Prostate gland (tissue), 2 donors: ENCODE results near the gene HERPUD1. TPM values are rescaled to one million over a fixed set of nuclear protein-coding genes. Genes with fewer than 3 reads are reported as not detected.

ENCODE experiments used
- DNase-seq: peaks from one replicate; pipeline ENCODE4 v3.0.0-alpha.2; 2019; ENCODE audit warnings: low spot score
- H3K27ac ChIP-seq, 2 donors: fragments of 200-600 bp; sonication (generic); 2 replicates each; pipeline ENCODE4 v1.5.1; 2017 to 2019
- H3K27me3 ChIP-seq: fragments of 200-600 bp; sonication (generic); replicated peaks from 2 replicates; pipeline ENCODE4 v1.5.1; 2019; ENCODE audit not compliant: insufficient read depth
- H3K36me3 ChIP-seq, 2 donors: fragments of 200-600 bp; sonication (generic); 1 replicate in 1 of 2; 2 replicates in 1 of 2; pipeline versions ENCODE4 v1.5.1 to v1.8.1; 2017 to 2019
- H3K4me1 ChIP-seq: fragments of 200-600 bp; sonication (generic); replicated peaks from 2 replicates; pipeline ENCODE4 v1.5.1; 2019
- H3K4me3 ChIP-seq, 2 donors: fragments of 200-600 bp; sonication (generic); 2 replicates each; pipeline ENCODE4 v1.5.1; 2017 to 2019
- H3K9me3 ChIP-seq: fragments of 200-600 bp; sonication (generic); 2 replicates; pipeline ENCODE4 v1.5.1; 2017
- POLR2A ChIP-seq: fragments of 450-650 bp; IDR thresholded peaks from one replicate; pipeline ENCODE4 v1.6.1; 2016; ENCODE audit warnings: antibody characterized with exemption, mild to moderate bottlenecking
- POLR2AphosphoS5 ChIP-seq: sonication (generic); formaldehyde crosslinking; IDR thresholded peaks from one replicate; pipeline ENCODE4 v1.6.1; 2017; ENCODE audit warnings: antibody characterized with exemption
- WGBS: methylation state at CpG from one replicate; pipeline ENCODE4 v1.1.5; 2018; 5-methylcytosine and 5-hydroxymethylcytosine counted together
- intact Hi-C: fragments of 100-400 bp; cut with DNase I; formaldehyde crosslinking; loops from one replicate; pipeline ENCODE4 v1.14.2; 2022
- total RNA-seq, 2 donors: library from RNA; depleted of rRNA; stranded (reverse); fragments of >200 nt; gene quantifications; one replicate each; pipeline ENCODE4 v1.1.0, GENCODE V29; 2016
- TF ChIP-seq, protein P1 (sequence below), 4 experiments: fragments of 200-600 bp in 2 of 4; fragments of 450-650 bp in 2 of 4; sonication (generic) in 2 of 4; IDR thresholded peaks; 1 replicate in 3 of 4; 2 replicates in 1 of 4; pipeline ENCODE4 v1.5.1; 2016 to 2019; ENCODE audit warnings: antibody characterized with exemption in 4 of 4, mild to moderate bottlenecking in 2 of 4, moderate library complexity in 2 of 4

HERPUD1 gene
- total RNA-seq, 2 donors from 2014 or later, result 365 to 952 TPM

DNA sequence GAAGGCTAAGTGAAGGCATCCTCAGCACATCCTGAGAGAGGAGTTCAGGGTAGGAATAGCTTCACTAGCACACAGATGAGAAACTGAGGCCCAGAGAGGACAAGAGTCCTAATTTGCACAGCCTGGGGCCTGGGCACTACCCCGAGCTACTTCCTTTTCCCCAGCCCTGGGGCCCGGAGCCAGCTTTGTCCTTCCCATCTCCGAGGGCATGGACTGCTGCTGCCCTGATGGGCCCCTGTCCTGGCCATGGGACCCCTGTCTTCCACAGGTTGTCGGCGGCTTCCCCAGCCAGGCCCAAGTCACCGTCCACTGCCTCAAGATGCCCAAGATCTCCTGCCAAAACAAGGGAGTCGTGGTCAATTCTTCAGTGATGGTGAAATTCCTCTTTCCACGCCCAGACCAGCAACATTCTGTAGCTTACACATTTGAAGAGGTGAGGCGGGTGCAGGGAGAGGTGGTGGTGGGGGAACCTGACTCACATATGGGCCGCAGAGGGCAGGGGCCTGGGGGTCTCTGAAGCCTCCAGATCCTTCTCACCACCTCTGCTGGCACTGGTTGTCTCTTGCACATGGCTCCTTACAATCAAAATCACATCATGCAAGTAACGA lies 46.0 kb downstream of the HERPUD1 start:
- Histone ChIP-seq H3K27ac (no peak overlapping the region), H3K4me1 (no peaks in the 10 kb centered on the region), H3K4me3 (no peak overlapping the region), H3K9me3 (no peaks in the 10 kb centered on the region), H3K36me3 (no peaks in the 10 kb centered on the region), H3K27me3 (no peaks in the 10 kb centered on the region)
- no peak for TF ChIP-seq POLR2A
- TF ChIP-seq, protein P1, sequence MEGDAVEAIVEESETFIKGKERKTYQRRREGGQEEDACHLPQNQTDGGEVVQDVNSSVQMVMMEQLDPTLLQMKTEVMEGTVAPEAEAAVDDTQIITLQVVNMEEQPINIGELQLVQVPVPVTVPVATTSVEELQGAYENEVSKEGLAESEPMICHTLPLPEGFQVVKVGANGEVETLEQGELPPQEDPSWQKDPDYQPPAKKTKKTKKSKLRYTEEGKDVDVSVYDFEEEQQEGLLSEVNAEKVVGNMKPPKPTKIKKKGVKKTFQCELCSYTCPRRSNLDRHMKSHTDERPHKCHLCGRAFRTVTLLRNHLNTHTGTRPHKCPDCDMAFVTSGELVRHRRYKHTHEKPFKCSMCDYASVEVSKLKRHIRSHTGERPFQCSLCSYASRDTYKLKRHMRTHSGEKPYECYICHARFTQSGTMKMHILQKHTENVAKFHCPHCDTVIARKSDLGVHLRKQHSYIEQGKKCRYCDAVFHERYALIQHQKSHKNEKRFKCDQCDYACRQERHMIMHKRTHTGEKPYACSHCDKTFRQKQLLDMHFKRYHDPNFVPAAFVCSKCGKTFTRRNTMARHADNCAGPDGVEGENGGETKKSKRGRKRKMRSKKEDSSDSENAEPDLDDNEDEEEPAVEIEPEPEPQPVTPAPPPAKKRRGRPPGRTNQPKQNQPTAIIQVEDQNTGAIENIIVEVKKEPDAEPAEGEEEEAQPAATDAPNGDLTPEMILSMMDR (IDR thresholded peaks at IDR 0.05), result no peak
- TF ChIP-seq POLR2AphosphoS5, result no peak
- DNase-seq, result no peak
- intact Hi-C loops, result loop anchor here (10.0 kb wide), 1 partner anchor 63 kb away; no protein-coding TSS in a partner anchor
- WGBS, result 89% methylated on average over 11 of the region's 11 CpGs

DNA sequence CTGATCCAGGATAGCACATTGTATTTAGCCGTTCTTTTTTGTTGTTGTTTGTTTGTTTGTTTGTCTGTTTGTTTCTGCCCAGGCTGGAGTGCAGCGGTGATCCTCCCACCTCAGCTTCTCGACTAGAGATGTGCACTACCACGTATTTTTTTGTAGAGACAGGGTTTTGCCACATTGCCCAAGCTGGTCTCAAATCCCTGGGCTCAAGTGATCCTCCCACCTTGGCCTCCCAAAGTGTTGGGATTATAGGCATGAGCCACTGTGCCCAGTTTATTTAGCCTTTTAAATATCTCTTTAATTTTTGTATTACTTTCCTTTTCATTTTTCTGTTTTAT lies 48.2 kb downstream of the HERPUD1 start:
- H3K4me1 ChIP-seq, result no peaks in the 10 kb centered on the region
- H3K4me3 ChIP-seq, result no peak overlapping the region
- WGBS, result 84% methylated on average over 4 of the region's 4 CpGs
- H3K9me3 ChIP-seq, result no peaks in the 10 kb centered on the region
- H3K27me3 ChIP-seq, result no peaks in the 10 kb centered on the region
- no peak overlapping the region for H3K27ac ChIP-seq
- no peak for DNase-seq
- TF ChIP-seq POLR2A (no peak), POLR2AphosphoS5 (no peak)
- TF ChIP-seq, protein P1 (IDR thresholded peaks at IDR 0.05), result no peak
- intact Hi-C loops, result no loop called here
- no peaks in the 10 kb centered on the region for H3K36me3 ChIP-seq

DNA sequence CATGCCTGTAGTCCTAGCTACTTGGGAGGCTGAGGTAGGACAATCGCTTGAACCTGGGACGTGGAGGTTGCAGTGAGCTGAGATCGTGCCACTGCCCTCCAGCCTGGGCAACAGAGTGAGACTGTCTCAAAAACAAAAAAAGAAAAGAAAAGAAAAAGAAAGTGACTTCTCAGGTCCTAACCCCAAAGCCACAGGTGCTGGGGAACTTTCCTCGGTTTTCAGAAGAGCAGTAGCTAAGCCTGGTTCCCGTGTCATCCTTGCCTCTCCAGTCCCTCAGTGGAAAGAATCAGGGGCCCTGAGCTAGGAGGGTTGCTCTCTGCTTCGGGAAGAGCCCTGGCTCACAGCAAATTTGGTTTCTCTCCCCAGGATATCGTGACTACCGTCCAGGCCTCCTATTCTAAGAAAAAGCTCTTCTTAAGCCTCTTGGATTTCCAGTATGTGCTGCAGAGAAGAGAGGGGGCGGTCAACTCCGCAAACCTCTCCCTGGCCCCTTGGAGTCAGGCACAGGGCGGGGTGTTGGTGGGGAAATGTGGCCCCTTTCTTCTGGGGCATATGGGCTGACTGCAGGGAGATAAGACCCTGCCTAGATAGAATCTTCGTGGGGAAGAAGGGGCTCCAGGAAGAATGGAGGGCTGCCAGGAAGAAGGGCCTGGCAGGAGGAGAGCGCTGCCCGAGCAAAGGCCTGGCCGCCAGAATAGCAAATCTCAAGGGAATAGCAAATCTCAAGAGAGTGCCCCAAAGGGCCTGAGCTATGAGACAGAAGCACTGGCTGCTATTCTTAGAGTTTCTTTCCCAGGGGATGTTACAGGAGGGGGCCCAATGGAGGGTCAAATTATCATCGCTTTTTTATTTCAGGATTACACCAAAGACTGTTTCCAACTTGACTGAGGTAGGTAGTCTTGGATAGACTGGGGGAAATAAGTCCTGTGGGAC lies 49.1 kb downstream of the HERPUD1 start:
- Histone ChIP-seq H3K4me1 (no peaks in the 10 kb centered on the region), H3K4me3 (no peak overlapping the region), H3K9me3 (no peaks in the 10 kb centered on the region), H3K27me3 (no peaks in the 10 kb centered on the region), H3K27ac (no peak overlapping the region), H3K36me3 (no peaks in the 10 kb centered on the region)
- TF ChIP-seq, protein P1 (IDR thresholded peaks at IDR 0.05), result no peak
- TF ChIP-seq POLR2A, result no peak
- TF ChIP-seq POLR2AphosphoS5, result no peak
- WGBS, result 87% methylated on average over 16 of the region's 16 CpGs
- intact Hi-C loops, result no loop called here
- no peak for DNase-seq

DNA sequence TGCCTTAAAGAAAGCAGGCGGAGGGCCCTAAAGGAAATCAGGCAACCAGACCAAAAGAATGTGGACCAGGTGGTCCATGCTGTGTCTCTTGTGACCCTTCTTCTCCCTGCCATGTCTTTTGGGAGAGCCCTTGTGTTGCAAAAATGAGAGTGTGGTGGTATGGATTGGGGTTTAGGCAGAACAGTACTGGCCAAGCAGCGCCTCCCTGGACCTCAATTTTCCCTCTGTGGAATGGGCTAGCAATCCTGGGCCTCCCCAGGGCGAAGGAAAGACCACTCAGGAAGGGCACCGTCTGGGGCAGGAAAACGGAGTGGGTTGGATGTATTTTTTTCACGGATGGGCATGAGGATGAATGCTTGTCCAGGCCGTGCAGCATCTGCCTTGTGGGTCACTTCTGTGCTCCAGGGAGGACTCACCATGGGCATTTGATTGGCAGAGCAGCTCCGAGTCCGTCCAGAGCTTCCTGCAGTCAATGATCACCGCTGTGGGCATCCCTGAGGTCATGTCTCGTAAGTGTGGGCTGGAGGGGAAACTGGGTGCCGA lies 49.9 kb downstream of the HERPUD1 start:
- TF ChIP-seq POLR2AphosphoS5, result no peak
- TF ChIP-seq, protein P1 (IDR thresholded peaks at IDR 0.05), result no peak
- Histone ChIP-seq H3K4me1 (no peaks in the 10 kb centered on the region), H3K27ac (no peak overlapping the region), H3K4me3 (no peak overlapping the region), H3K9me3 (no peaks in the 10 kb centered on the region), H3K36me3 (no peaks in the 10 kb centered on the region), H3K27me3 (no peaks in the 10 kb centered on the region)
- DNase-seq, result no peak
- intact Hi-C loops, result no loop called here
- WGBS, result 96% methylated on average over 12 of the region's 12 CpGs
